ENCODE measurements around the gene CLEC19A.

- TF ChIP-seq POLR2A (IDR thresholded peaks at IDR 0.05), result no peak
- TF ChIP-seq, protein P1, sequence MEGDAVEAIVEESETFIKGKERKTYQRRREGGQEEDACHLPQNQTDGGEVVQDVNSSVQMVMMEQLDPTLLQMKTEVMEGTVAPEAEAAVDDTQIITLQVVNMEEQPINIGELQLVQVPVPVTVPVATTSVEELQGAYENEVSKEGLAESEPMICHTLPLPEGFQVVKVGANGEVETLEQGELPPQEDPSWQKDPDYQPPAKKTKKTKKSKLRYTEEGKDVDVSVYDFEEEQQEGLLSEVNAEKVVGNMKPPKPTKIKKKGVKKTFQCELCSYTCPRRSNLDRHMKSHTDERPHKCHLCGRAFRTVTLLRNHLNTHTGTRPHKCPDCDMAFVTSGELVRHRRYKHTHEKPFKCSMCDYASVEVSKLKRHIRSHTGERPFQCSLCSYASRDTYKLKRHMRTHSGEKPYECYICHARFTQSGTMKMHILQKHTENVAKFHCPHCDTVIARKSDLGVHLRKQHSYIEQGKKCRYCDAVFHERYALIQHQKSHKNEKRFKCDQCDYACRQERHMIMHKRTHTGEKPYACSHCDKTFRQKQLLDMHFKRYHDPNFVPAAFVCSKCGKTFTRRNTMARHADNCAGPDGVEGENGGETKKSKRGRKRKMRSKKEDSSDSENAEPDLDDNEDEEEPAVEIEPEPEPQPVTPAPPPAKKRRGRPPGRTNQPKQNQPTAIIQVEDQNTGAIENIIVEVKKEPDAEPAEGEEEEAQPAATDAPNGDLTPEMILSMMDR (IDR thresholded peaks at IDR 0.05), result no peak
Observed at GRCh38 chr16:19239511-19240155, 45.9 kb upstream of the CLEC19A start.

All from prostate gland (tissue), 2 donors.